H9 (cell line): ENCODE data around the gene MRPL17. TPM values are rescaled to one million over a fixed set of nuclear protein-coding genes. Genes with fewer than 3 reads are reported as not detected.

ENCODE experiments used
- DNase-seq: peaks from one replicate; pipeline ENCODE4 v3.0.0-alpha.2; 2017
- H2AFZ ChIP-seq: one replicate; pipeline ENCODE4 v1.6.1; 2013; ENCODE audit warnings: mild to moderate bottlenecking, low read length, control low read depth, moderate library complexity
- H2AK5ac ChIP-seq: 2 replicates; pipeline ENCODE4 v1.6.1; 2013; ENCODE audit warnings: low read length, control low read depth, mixed read lengths; ENCODE audit not compliant: insufficient read length
- H2BK120ac ChIP-seq: one replicate; pipeline ENCODE4 v1.6.1; 2013; ENCODE audit warnings: low read depth, mild to moderate bottlenecking, low read length, control low read depth, inconsistent platforms; ENCODE audit not compliant: poor library complexity, severe bottlenecking
- H2BK12ac ChIP-seq: 2 replicates; pipeline ENCODE4 v1.6.1; 2013; ENCODE audit warnings: low read length, control low read depth, mixed read lengths, low read depth; ENCODE audit not compliant: insufficient read length
- H2BK15ac ChIP-seq: 2 replicates; pipeline ENCODE4 v1.6.1; 2013; ENCODE audit warnings: low read depth, low read length, control low read depth
- H2BK20ac ChIP-seq: one replicate; pipeline ENCODE4 v1.6.1; 2013; ENCODE audit warnings: low read depth, mild to moderate bottlenecking, low read length, control low read depth, inconsistent platforms; ENCODE audit not compliant: poor library complexity, severe bottlenecking
- H2BK5ac ChIP-seq: 2 replicates; pipeline ENCODE4 v1.6.1; 2013; ENCODE audit warnings: low read length, control low read depth, mixed read lengths; ENCODE audit not compliant: insufficient read length
- H3K14ac ChIP-seq: 2 replicates; pipeline ENCODE4 v1.6.1; 2013; ENCODE audit warnings: low read length, control low read depth; ENCODE audit not compliant: insufficient read depth
- H3K18ac ChIP-seq: 2 replicates; pipeline ENCODE4 v1.6.1; 2013; ENCODE audit warnings: low read depth, mild to moderate bottlenecking, mixed read lengths, low read length, control low read depth; ENCODE audit not compliant: insufficient read length
- H3K23ac ChIP-seq: 2 replicates; pipeline ENCODE4 v1.6.1; 2013; ENCODE audit warnings: low read length, control low read depth, mixed read lengths, low read depth; ENCODE audit not compliant: insufficient read length
- H3K23me2 ChIP-seq: 2 replicates; pipeline ENCODE4 v1.6.1; 2013; ENCODE audit warnings: low read depth, mild to moderate bottlenecking, mixed read lengths, low read length, control low read depth; ENCODE audit not compliant: insufficient read length, poor library complexity, severe bottlenecking
- H3K27ac ChIP-seq: 2 replicates; pipeline ENCODE4 v1.5.1; 2013; ENCODE audit warnings: low read length, control low read depth, mixed read lengths, low read depth; ENCODE audit not compliant: insufficient read length
- H3K27me3 ChIP-seq: 2 replicates; pipeline ENCODE4 v1.6.1; 2013; ENCODE audit warnings: low read length, control low read depth, inconsistent platforms; ENCODE audit not compliant: insufficient read depth
- H3K4ac ChIP-seq: 2 replicates; pipeline ENCODE4 v1.6.1; 2013; ENCODE audit warnings: low read depth, mild to moderate bottlenecking, control low read depth, inconsistent platforms, low read length, moderate library complexity
- H3K4me1 ChIP-seq: 2 replicates; pipeline ENCODE4 v1.6.1; 2013; ENCODE audit warnings: low read length, control low read depth, inconsistent platforms; ENCODE audit not compliant: insufficient read depth
- H3K4me2 ChIP-seq: 2 replicates; pipeline ENCODE4 v1.6.1; 2013; ENCODE audit warnings: low read length, control low read depth, mixed read lengths; ENCODE audit not compliant: insufficient read length, insufficient read depth
- H3K56ac ChIP-seq: 2 replicates; pipeline ENCODE4 v1.6.1; 2013; ENCODE audit warnings: low read depth, mild to moderate bottlenecking, mixed read lengths, low read length, control low read depth; ENCODE audit not compliant: insufficient read length
- H3K79me1 ChIP-seq: 2 replicates; pipeline ENCODE4 v1.6.1; 2013; ENCODE audit warnings: low read depth, mild to moderate bottlenecking, moderate library complexity, low read length, control low read depth, inconsistent platforms; ENCODE audit not compliant: insufficient read depth, poor library complexity, severe bottlenecking
- H3K79me2 ChIP-seq: 2 replicates; pipeline ENCODE4 v1.6.1; 2013; ENCODE audit warnings: low read length, control low read depth, inconsistent platforms; ENCODE audit not compliant: insufficient read depth
- H3K9ac ChIP-seq: 2 replicates; pipeline ENCODE4 v1.6.1; 2013; ENCODE audit warnings: low read length, control low read depth, mixed read lengths; ENCODE audit not compliant: insufficient read length; ENCODE audit errors: extremely low read depth
- H3K9me3 ChIP-seq: one replicate; pipeline ENCODE4 v1.6.1; 2013; ENCODE audit warnings: low read depth, low read length, inconsistent platforms; ENCODE audit not compliant: control insufficient read depth
- H3T11ph ChIP-seq: one replicate; pipeline ENCODE4 v1.6.1; 2013; ENCODE audit warnings: mild to moderate bottlenecking, low read length, control low read depth, inconsistent platforms
- H4K20me1 ChIP-seq: one replicate; pipeline ENCODE4 v1.6.1; 2013; ENCODE audit not compliant: control insufficient read depth, insufficient read length, insufficient read depth
- H4K5ac ChIP-seq: 2 replicates; pipeline ENCODE4 v1.6.1; 2013; ENCODE audit warnings: low read depth, mild to moderate bottlenecking, mixed read lengths, low read length, control low read depth; ENCODE audit not compliant: insufficient read length
- H4K8ac ChIP-seq: replicated peaks from 2 replicates; pipeline ENCODE4 v1.6.1; 2013; ENCODE audit warnings: low read length, control low read depth, mixed read lengths, low read depth; ENCODE audit not compliant: insufficient read length
- H4K91ac ChIP-seq: 2 replicates; pipeline ENCODE4 v1.6.1; 2013; ENCODE audit warnings: low read depth, mild to moderate bottlenecking, moderate library complexity, mixed read lengths, low read length, control low read depth; ENCODE audit not compliant: insufficient read length
- H3K27ac Mint-ChIP-seq, 3 experiments: 2 replicates in 2 of 3; 3 replicates in 1 of 3; pipeline ENCODE4 v1.8.0; 2020 to 2021; ENCODE audit warnings: mixed read lengths in 3 of 3, mild to moderate bottlenecking in 1 of 3, moderate library complexity in 1 of 3
- H3K27me3 Mint-ChIP-seq: 2 replicates; pipeline ENCODE4 v1.8.0; 2021; ENCODE audit warnings: low read depth, mild to moderate bottlenecking, moderate library complexity, mixed read lengths
- H3K36me3 Mint-ChIP-seq, 3 experiments: 2 replicates in 2 of 3; 3 replicates in 1 of 3; pipeline ENCODE4 v1.8.0; 2020 to 2021; ENCODE audit warnings: low read depth in 3 of 3, mixed read lengths in 3 of 3; ENCODE audit not compliant: insufficient read depth in 1 of 3
- H3K4me1 Mint-ChIP-seq, 2 experiments: 2 replicates each; pipeline ENCODE4 v1.8.0; 2020; ENCODE audit warnings: mixed read lengths in 2 of 2
- H3K4me3 Mint-ChIP-seq, 2 experiments: 2 replicates in 1 of 2; 3 replicates in 1 of 2; pipeline ENCODE4 v1.8.0; 2020 to 2021; ENCODE audit warnings: mild to moderate bottlenecking in 2 of 2, mixed read lengths in 2 of 2, moderate library complexity in 1 of 2
- H3K9me3 Mint-ChIP-seq, 2 experiments: 2 replicates in 1 of 2; 3 replicates in 1 of 2; pipeline ENCODE4 v1.8.0; 2020; ENCODE audit warnings: mild to moderate bottlenecking in 2 of 2, mixed read lengths in 2 of 2, moderate library complexity in 1 of 2
- CTCF ChIP-seq: fragments of 200-600 bp; sonication (generic); conservative IDR thresholded peaks from 3 replicates; pipeline ENCODE4 v1.8.0; 2021; ENCODE audit warnings: antibody characterized with exemption, mild to moderate bottlenecking
- WGBS: extraction: QIAGEN DNeasy Blood & Tissue Kit; methylation state at CpG from one replicate; pipeline ENCODE4 v1.1.7; 2013; ENCODE audit warnings: missing lambda C conversion rate, low lambda C conversion rate, mixed read lengths; ENCODE audit not compliant: insufficient read length; ENCODE audit errors: extremely low coverage; 5-methylcytosine and 5-hydroxymethylcytosine counted together
- total RNA-seq: library from RNA; stranded (reverse); gene quantifications from 2 replicates; pipeline ENCODE4 v1.2.1, GENCODE V29; 2021

MRPL17 gene
- total RNA-seq, 1 experiment from 2014 or later: 75.5 TPM

- Histone ChIP-seq H2BK12ac (no peak overlapping the region), H2AFZ (no peak overlapping the region), H2BK5ac (no peak overlapping the region), H3K18ac (no peak overlapping the region), H3K27me3 (no peaks in the 10 kb centered on the region), H3K79me2 (no peaks in the 10 kb centered on the region), H2AK5ac (no peak overlapping the region), H3K56ac (no peak overlapping the region), H2BK120ac (no peak overlapping the region), H3K23ac (no peak overlapping the region), H2BK20ac (no peak overlapping the region), H4K5ac (no peak overlapping the region), H4K20me1 (no peaks in the 10 kb centered on the region), H3K9ac (no peak overlapping the region), H3K23me2 (no peaks in the 10 kb centered on the region), H3K4ac (no peak overlapping the region), H3K4me2 (no peak overlapping the region), H3K79me1 (no peaks in the 10 kb centered on the region), H3T11ph (no peak overlapping the region), H3K9me3 (no peaks in the 10 kb centered on the region), H3K27ac (no peak overlapping the region), H4K91ac (no peak overlapping the region), H4K8ac (no peak overlapping the region), H2BK15ac (no peak overlapping the region), H3K14ac (no peak overlapping the region), H3K4me1 (no peaks in the 10 kb centered on the region)
- peak; percentile 74 for TF ChIP-seq CTCF
- no peak overlapping the region for H3K4me3 Mint-ChIP-seq
- H3K27ac Mint-ChIP-seq: peak overlapping the region in 1 of 3 experiments; percentile 81; a peak in 2 of 7 replicates
- DNase-seq: no peak
- H3K36me3 Mint-ChIP-seq: no peaks in the 10 kb centered on the region
- H3K4me1 Mint-ChIP-seq: peaks cover 0 to 4% of the 10 kb centered on the region in 2 experiments; a peak in 1 of 4 replicates
- peaks cover 3% of the 10 kb centered on the region; the same call in 1 of the 2 replicates for H3K27me3 Mint-ChIP-seq
- no CpG with 5 or more reads among the region's 3 CpGs for WGBS
- H3K9me3 Mint-ChIP-seq: no peaks in the 10 kb centered on the region
Observed at GRCh38 chr11:6667733-6668374, 15.3 kb downstream of the MRPL17 start.
